ENCODE results near the gene SHB. TPM values are rescaled to one million over a fixed set of nuclear protein-coding genes. Genes with fewer than 3 reads are reported as not detected.

SHB gene
- polyA plus RNA-seq, 3 donors: 13.8 to 22.1 (median 17.2) TPM

GRCh38 chr9:38003230-38003629 is 65.8 kb downstream of the SHB start:
- no peak for DNase-seq (ENCODE audit: extremely low read depth in 1 of 11, low read depth in 9 of 11, low spot score in 4 of 11)

DNA sequence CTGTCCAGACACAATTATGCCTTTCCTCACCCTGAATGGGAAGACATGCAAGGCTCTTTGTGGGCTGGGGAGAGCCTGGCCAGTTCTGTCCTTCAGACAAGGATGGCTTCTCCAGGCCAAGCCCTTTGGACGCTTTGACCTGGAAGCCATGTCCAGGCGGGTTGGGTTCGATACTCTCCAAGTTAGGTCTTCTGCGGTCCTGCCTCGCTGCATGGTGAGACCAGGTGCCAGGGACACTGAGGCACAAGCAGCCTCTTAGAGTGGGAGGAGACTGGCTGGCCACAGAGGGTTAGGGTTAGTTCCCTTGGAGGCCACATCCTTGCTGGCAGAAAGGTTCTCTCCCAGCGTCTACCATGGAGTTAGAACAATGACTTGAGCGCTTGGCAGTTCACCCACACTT is 67.6 kb downstream of the SHB start:
- DNase-seq (ENCODE audit: extremely low read depth in 1 of 11, low read depth in 9 of 11, low spot score in 4 of 11): no peak

- no peak for DNase-seq (ENCODE audit: extremely low read depth in 1 of 11, low read depth in 9 of 11, low spot score in 4 of 11)
These were observed 68.3 kb downstream of the SHB start for GRCh38 chr9:38000735-38001134.

GRCh38 chr9:38000332-38000731 is 68.7 kb downstream of the SHB start:
- DNase-seq (ENCODE audit: extremely low read depth in 1 of 11, low read depth in 9 of 11, low spot score in 4 of 11): no peak

DNA sequence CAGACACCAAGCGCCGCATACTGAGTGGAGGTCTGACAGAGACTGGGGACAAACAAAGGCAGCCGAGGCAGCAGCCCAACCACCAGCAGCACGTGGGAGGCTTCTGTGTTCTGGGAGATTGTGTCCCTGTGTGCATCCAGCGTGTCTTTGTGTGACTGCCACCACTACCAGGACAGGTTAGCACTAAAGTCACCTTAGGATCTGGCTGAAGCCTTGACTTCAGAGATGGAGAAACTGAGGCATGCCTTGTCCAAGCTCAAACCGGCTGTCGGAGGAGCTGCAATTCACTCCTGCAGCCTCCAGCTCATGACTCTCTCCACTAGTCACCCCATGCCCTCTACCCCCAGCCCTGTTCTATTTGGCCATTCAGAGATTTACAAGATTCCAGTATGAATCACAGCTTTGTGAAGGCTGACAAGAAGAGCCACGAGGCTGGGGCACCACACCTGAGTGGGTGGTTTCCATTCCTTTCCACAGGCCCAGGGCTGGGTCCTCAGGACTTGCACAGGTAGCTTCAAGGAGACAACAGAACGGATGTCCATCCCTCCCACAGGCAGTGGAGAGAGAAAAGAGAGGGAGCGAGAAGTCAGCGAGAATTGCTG is 69.3 kb downstream of the SHB start:
- no peak for DNase-seq (ENCODE audit: extremely low read depth in 1 of 11, low read depth in 9 of 11, low spot score in 4 of 11)

DNA sequence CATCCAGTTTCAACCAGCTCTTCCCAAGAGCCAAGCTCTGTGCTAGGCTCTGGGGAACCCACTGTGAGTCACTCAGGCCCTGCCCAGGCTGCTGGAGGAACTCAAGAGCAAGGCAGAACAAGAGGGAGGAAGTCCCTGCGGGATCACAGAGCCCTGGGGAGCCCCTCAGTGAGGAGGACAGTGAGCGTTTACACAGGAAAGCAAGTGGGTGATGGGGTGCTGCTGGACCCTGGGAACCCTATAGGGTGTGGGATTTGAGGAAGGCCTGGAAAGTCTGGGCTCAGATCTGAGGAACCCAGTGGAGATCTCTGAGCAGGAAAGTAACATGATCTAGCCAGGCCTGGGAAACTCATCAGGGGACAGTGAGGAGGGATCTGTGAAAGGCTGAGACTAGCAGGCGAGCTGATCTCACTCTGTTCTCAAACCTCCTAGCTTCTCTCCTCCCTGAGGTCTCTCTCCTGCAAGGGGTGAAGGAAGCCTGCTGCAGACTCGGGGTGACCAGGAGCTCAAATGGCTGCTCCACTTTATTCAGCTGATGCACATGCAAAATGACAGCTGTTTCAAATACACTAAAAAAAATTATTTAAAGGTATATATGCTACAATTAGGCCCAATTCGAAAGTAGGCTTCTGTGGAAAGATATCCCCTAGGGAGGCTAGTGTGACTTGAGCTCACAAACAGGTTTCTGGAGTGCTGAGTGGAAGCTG is 70.0 kb downstream of the SHB start:
- no peak for DNase-seq (ENCODE audit: extremely low read depth in 1 of 11, low read depth in 9 of 11, low spot score in 4 of 11)

GRCh38 chr9:37997636-37998374 is 71.2 kb downstream of the SHB start:
- peak in 3 of 11 donors; percentile 56 to 69 (median 60) for DNase-seq (ENCODE audit: extremely low read depth in 1 of 11, low read depth in 9 of 11, low spot score in 4 of 11)

DNA sequence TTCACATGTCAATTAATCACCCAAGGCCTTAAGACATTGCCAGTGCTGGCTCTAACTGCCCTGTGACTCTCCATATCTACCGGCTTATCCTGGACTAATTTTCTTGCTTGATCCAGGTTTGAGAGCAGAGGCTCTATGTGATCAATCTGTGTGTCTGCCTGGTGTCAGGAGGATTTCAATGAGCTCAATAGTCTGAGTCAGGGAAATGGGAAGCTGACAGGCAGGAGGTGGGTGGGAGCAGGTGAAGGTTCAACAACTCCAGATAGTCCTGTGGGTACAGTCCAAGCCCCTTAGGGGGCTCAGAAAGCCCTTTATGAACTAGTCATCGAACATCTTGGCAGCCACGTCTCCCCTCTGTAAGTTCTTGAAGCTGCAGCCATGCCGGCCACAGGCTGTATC is 72.2 kb downstream of the SHB start:
- no peak for DNase-seq (ENCODE audit: extremely low read depth in 1 of 11, low read depth in 9 of 11, low spot score in 4 of 11)

DNA sequence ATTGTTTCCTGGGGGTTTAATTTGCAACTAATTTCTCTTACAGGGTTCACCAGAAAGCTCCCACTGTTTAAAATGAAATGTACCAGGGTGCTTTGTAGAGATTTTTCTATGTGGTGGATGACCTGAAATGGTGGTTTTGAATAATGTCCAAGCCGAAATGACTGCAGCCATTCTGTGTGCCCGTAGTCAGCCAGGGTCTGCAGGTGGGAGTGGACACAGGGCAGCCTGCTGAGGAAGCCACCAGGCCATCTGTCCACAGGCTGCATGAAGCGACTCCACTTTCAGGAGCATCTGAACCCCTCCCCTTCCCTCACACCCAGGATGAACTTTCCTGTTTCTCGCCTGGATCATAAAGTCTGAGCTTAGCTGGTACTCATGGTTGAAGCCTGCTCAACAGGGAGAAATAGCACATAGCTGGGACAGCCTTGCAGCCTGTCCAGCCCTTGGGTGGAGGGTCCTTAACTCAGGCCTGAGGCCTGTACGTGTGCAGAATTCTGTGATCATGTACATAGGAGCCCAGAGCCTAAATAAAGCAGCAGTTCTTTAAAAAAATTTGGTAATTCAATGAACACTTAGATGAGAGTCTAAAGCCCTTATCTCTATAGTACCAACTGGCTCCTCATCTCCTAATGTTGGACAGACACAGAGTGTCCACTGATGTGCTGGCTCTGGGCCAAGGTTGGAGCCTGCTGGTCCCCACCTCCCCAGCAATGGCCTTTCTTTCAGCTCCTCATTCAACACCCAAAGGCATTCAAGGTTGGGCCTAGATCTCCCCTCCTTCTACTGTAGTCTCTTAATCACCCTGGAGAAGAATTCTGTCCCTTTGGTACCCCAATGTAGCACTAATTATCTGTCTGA is 72.8 kb downstream of the SHB start:
- no peak for DNase-seq (ENCODE audit: extremely low read depth in 1 of 11, low read depth in 9 of 11, low spot score in 4 of 11)

GRCh38 chr9:37995348-37995737 is 73.7 kb downstream of the SHB start:
- DNase-seq (ENCODE audit: extremely low read depth in 1 of 11, low read depth in 9 of 11, low spot score in 4 of 11): no peak

GRCh38 chr9:37994639-37995347 is 74.2 kb downstream of the SHB start:
- no peak for DNase-seq (ENCODE audit: extremely low read depth in 1 of 11, low read depth in 9 of 11, low spot score in 4 of 11)

GRCh38 chr9:37992924-37993349 is 76.1 kb downstream of the SHB start:
- no peak for DNase-seq (ENCODE audit: extremely low read depth in 1 of 11, low read depth in 9 of 11, low spot score in 4 of 11)

GRCh38 chr9:37990404-37991015 is 78.5 kb downstream of the SHB start:
- DNase-seq (ENCODE audit: extremely low read depth in 1 of 11, low read depth in 9 of 11, low spot score in 4 of 11): no peak

GRCh38 chr9:37989701-37990100 is 79.3 kb downstream of the SHB start:
- DNase-seq (ENCODE audit: extremely low read depth in 1 of 11, low read depth in 9 of 11, low spot score in 4 of 11): no peak

DNA sequence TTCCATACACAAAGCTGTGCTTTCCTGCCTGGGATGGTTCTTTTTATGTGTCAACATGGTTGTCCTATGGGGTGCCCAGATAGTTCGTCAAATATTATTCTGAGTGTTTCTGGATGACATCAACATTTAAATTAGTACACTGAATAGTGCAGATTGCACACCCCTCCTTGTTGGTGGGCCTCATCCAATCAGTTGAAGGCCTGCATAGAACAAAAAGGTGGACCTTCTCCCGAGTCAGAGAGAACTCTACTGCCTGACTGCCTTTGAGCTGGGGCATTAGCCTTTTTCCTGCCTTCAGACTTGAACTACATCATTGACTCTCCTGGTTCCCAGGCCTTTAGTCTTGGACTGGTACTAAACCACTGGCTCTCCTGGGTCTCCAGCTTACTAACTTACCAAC is 80.4 kb downstream of the SHB start:
- DNase-seq (ENCODE audit: extremely low read depth in 1 of 11, low read depth in 9 of 11, low spot score in 4 of 11): no peak

GRCh38 chr9:37988041-37988440 is 81.0 kb downstream of the SHB start:
- DNase-seq (ENCODE audit: extremely low read depth in 1 of 11, low read depth in 9 of 11, low spot score in 4 of 11): no peak

DNA sequence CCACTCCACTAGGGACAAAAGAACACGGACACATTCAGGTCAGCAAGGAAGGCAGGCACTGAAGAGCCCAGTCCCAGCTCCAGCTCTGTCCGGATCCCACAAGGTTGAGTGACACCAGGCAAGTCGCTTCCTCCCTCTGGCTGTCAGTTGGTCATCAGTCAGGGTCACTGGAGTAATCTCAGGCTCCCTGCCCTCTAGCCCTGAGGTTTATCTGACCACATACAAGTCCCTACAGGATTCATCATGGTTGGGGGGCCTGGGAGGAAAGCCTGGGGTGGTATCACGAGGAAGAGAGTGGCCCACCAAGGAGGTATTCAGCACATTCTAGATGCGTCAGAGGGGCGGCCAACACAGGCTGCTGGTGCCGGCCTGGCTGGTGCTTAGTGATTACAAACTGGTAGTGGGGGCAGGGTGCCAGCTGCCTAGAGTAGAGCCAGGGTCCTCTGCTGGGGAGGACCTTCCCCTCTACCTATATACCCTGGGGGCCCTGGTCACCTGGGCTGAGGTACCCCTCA is 81.5 kb downstream of the SHB start:
- DNase-seq (ENCODE audit: extremely low read depth in 1 of 11, low read depth in 9 of 11, low spot score in 4 of 11): no peak

GRCh38 chr9:37986771-37987258 is 82.2 kb downstream of the SHB start:
- DNase-seq (ENCODE audit: extremely low read depth in 1 of 11, low read depth in 9 of 11, low spot score in 4 of 11): no peak
